ENCODE results near the gene DST.
"Not testable (repeated sequence)": the region's sequence is repeated elsewhere in the genome, so short reads cannot be mapped to it uniquely, and the experiment has no call there.

DNA sequence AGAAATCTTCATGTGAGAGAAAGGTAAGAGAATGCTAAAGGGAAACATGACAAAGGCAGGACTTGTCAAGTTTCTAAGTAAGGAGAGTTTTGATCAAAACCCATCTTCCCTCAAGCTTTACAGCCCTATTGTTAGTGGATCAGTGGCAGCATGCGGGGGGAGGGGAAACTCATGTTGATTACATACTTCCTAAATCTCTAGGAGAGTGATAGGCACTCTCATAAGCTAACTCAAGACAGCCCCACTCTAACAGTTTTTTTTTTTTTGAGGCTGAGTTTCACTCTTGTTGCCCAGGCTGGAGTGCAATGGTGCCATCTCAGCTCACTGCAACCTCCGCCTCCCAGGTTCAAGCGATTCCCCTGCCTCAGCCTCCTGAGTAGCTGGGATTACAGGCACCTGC lies 18.6 kb upstream of the DST start:
- TF ChIP-seq, protein P1, sequence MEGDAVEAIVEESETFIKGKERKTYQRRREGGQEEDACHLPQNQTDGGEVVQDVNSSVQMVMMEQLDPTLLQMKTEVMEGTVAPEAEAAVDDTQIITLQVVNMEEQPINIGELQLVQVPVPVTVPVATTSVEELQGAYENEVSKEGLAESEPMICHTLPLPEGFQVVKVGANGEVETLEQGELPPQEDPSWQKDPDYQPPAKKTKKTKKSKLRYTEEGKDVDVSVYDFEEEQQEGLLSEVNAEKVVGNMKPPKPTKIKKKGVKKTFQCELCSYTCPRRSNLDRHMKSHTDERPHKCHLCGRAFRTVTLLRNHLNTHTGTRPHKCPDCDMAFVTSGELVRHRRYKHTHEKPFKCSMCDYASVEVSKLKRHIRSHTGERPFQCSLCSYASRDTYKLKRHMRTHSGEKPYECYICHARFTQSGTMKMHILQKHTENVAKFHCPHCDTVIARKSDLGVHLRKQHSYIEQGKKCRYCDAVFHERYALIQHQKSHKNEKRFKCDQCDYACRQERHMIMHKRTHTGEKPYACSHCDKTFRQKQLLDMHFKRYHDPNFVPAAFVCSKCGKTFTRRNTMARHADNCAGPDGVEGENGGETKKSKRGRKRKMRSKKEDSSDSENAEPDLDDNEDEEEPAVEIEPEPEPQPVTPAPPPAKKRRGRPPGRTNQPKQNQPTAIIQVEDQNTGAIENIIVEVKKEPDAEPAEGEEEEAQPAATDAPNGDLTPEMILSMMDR (conservative IDR thresholded peaks at IDR 0.05 in 1 of 2, IDR thresholded peaks at IDR 0.05 in 1 of 2; ENCODE audit: low read depth in 1 of 2, low read length in 2 of 2) = not testable (repeated sequence)
- not testable (repeated sequence) for TF ChIP-seq EZH2 (IDR thresholded peaks at IDR 0.05; ENCODE audit: low read length, missing control alignments)
